ENCODE measurements around the gene RNF212. TPM values are rescaled to one million over a fixed set of nuclear protein-coding genes. Genes with fewer than 3 reads are reported as not detected.

RNF212 gene
- total RNA-seq, 1 donor from 2014 or later: 3.4 TPM

- no peak for DNase-seq
These were observed 77.3 kb downstream of the RNF212 start for GRCh38 chr4:1036095-1036494.

DNA sequence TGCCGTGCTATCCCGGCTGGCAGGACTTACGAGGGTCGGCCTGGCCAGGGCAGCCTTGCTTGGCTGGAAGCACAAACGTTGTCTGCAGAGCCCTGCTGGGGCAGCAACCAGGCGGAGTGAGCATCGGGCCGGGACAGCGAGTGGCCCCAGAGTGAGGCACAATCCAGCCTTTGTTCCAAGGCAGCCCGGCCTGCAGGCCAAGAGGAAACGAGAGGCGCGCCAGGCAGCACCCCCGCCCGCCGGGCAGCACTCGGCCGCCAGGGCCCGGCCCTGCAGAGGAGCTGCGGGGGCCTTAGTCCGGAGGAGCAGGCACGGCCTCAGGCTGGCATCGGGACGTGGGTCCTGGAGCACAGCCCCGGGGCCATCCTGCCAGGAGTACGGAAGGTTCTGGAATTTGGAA, 77.9 kb downstream of the RNF212 start:
- no peak for DNase-seq

DNA sequence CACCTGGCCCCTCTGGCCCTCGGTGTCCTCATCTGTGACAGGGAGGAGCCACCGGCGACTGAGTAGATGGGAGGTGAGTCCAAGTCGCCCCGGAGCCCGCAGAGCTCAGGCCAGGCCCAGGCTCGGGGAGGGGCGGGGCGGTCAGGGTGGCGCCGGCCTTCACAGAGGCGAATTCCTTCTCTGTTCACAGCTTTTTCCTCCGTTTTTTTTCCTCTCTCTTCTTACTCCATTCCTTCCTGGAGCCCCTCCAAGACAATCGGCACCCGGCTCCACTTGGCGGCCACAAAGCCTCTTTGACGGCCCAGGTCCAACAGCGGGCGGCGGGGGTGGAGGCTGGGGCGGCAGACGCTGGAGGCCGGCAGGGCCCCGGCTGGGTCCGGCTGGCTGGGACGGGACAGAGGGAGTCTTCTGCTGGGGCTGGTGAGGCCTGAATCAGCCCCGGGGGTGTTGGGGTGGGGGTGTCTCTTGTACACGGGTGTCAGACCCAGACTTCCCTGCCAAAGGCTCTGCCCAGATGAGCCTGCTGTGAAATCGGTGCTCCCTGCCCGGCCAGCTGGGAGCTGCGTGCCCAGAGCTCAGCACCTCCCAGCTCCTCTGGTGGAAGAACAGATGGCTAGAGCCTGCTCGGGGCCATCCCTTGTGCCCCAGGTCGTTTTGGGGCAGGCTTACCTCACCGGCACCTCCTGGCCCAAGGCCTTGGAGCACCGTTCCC, 79.4 kb downstream of the RNF212 start:
- no peak for DNase-seq

- DNase-seq: no peak
These were observed 80.5 kb downstream of the RNF212 start for GRCh38 chr4:1032861-1033260.

DNA sequence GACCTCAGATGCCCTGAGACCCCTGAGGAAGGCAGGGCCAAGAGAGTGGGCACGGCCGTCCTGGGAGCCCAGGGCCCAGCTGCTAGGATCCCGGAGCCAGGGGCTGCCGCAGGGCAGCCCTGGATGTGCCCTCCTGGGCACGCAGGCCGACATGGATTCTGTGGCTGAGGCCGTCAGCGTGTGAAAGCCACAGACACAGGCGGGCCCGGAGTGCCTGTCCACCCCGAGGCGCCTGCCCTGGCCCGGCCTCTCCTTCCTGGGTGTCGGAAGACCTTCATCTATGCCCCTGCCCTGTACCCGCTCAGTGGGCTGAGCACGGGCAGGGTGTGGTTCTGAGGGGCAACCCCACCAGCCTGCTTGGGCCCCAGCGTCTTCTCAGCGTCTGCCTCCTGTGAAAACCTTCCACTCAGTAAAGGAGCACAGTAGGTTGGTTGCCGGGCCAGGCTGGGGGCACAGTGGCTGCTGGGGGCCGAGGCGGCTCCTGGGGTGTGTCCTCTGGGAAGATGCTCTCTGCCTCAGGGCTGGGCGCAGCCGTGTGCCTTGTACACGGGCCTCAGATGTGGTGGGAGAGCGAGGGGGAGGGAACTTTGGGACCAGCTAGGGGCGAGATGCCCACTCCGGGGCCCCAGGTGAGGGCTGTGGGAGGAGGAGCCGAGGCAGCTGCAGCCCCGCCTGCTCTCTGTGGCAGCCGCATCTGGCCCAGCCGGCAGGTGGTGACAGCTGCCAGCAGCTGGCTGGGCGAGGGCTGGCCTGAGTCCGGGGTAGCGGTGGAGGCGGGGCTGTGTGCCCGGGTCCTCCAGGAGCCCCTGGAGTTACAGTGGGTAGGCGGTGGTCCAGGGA, 81.2 kb downstream of the RNF212 start:
- DNase-seq: no peak

DNA sequence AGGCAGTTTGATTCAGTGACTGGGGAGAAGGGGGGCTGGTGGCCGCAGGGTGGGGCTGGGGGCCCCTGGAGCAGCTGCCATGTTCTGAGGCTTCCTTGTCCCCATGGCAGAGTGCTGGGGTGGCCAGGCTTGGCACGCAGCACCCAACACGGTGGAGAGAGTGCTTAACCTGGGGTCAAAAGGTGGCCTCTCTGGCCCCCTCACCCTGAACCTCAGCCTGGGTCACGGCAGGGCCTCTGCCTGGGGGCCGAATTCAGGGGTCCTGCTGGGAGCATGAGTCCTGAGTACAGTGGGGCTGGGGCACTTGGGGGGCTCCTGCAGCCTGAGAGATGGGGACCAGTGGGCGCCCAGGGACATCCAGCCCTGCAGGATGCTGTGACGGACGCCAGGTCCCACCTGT, 82.0 kb downstream of the RNF212 start:
- no peak for DNase-seq

DNA sequence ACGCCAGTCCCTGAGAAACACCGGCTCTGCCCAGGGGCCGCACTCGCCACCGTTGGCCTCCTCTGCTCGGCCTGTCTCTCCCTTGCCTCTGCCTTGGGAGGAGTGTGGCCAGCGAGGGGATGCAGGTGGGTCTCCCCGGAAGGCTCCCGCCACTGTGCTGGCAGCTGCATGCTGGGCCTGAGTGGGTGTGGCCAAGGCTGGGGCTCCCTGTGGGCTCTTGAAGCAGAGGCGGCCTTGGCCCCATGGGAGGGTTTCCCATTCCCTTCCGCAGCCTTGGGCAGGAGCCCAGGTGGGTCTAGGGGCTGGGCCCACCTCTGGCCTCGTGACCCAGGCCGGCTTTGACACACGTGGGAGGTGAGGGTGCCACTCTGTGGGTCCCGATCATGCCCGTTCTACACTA, 82.8 kb downstream of the RNF212 start:
- DNase-seq: no peak

DNA sequence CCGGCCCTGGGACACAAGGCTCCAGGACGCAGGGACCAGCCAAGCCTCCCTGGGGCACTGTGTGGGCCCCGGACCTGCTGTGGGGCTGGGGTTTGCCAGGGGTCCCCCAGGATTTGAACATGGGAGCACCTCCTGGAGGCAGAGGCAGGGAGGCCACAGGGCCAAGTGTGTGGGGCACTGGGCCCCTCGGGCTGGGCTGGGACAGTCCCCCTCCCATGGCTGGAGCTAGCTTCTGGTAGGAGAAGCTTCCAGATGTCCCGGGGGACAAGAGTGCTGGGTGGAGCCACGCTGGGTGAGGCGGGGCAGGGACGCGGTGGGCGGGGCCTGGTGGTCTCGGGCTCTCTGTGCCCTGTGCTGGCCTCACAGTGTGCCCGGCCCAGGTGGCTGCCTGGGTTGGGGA, 83.3 kb downstream of the RNF212 start:
- no peak for DNase-seq

GRCh38 chr4:1029529-1029928, 83.8 kb downstream of the RNF212 start:
- no peak for DNase-seq

GRCh38 chr4:1028574-1029220, 84.7 kb downstream of the RNF212 start:
- DNase-seq: no peak

DNA sequence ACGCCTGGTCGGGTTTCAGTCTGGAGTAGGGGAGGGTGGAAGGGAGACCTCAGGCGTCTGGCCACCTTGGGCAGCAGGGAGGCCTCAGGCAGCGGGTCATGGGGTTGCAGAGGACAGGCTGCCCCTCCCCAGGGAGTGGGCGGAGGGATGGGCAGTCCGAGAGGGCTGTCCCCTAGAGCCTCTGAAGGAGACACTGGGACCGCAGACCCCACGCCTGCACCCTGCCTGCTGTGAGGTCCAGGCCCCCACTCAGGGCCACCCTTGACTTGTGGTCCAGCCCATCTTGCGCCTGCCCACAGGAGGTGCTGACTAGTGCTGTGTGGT, 85.5 kb downstream of the RNF212 start:
- no peak for DNase-seq

DNA sequence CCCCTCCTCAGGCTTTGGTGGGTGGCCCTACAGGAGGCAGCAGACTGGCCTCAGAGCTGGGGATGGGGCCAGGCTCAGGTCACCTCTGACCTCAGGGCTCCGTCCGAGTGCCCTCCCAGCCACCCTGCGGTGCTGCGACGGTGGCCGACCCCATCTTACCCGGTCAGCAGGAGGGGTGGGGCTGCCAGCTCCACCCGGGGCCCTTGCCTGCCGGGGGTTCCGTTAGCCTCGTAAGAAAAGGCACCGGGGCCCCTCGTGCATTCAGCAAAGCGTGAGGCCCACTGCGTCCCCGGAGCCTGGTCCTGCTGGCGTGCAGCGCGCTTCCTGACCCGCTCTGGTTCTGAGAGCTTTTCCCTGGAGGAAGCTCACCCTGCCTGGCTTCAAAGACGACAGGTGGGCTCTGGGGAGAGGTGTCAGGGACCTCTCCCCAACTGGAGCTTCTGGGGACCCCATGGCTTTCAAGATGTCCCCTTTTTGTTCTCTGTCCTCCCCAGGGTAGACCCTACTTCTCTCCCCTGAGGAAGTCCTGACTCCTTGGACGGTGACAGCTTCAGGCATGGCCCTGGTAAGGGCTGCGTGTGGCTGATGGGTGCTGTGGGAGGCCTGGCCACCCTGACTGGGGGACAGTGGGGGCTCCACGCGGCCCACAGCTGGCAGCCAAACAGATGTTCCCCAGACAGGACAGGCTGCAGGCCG, 86.0 kb downstream of the RNF212 start:
- no peak for DNase-seq

DNA sequence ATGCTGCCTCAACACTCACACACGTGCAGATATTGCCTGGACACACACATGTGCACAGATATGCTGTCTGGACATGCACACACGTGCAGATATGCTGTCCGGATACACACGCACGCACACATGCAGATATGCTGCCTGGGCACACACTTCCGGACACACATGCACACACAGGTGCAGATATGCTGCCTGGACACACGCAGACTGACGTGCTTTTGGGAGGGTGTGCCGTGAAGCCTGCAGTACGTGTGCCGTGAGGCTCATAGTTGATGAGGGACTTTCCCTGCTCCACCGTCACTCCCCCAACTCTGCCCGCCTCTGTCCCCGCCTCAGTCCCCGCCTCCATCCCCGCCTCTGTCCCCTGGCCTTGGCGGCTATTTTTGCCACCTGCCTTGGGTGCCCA, 87.2 kb downstream of the RNF212 start:
- peak; percentile 25 for DNase-seq

DNA sequence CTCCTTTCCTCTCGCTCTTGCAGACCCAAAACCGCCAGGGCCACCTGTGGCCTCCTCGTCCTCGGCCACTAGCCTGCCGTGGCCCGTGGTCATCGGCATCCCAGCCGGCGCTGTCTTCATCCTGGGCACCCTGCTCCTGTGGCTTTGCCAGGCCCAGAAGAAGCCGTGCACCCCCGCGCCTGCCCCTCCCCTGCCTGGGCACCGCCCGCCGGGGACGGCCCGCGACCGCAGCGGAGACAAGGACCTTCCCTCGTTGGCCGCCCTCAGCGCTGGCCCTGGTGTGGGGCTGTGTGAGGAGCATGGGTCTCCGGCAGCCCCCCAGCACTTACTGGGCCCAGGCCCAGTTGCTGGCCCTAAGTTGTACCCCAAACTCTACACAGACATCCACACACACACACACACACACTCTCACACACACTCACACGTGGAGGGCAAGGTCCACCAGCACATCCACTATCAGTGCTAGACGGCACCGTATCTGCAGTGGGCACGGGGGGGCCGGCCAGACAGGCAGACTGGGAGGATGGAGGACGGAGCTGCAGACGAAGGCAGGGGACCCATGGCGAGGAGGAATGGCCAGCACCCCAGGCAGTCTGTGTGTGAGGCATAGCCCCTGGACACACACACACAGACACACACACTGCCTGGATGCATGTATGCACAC, 88.3 kb downstream of the RNF212 start:
- DNase-seq: no peak

DNA sequence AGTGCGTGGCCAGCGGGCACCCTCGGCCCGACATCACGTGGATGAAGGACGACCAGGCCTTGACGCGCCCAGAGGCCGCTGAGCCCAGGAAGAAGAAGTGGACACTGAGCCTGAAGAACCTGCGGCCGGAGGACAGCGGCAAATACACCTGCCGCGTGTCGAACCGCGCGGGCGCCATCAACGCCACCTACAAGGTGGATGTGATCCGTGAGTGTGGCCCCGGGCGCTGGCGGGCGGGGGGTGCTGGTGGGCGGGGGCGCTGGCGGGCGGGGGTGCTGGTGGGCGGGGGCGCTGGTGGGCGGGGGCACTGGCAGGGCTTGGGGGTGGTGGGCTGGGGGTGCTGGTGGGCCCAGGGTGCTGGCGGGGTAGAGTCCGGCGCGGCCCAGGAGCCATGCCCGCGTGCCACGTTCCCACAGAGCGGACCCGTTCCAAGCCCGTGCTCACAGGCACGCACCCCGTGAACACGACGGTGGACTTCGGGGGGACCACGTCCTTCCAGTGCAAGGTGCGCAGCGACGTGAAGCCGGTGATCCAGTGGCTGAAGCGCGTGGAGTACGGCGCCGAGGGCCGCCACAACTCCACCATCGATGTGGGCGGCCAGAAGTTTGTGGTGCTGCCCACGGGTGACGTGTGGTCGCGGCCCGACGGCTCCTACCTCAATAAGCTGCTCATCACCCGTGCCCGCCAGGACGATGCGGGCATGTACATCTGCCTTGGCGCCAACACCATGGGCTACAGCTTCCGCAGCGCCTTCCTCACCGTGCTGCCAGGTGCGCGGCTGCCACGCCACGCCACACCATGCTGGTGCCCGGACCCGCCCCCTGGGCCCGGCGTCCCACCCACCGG, 89.2 kb downstream of the RNF212 start:
- no peak for DNase-seq

DNA sequence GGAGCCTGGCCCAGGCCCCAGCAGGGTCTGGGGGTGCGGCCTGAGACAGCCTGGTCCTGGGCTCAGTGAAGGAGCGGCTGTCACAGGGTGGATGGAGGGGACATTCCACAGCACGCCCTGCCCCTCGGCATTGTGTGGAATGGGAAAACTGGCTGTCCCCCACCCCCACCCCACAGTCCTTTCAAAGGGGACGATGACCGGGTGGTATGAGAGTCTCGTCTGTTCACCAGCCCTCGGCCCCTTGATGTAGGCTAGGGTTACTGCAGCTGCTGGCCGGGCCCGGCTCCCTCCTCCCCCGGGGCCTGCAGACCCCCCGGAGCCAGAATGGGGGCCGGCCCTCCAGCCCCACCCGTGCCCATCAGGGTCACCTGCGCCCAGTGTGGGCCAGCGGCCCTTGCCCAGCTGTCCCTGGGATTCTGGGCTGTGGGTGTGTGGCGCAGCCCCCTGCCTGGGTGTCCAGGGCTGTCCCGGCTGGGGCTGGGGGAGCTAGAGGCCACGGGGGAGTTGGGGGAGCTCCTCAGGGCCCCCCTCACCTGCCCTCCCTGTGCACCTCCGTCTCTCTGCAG, 90.2 kb downstream of the RNF212 start:
- DNase-seq: no peak

DNA sequence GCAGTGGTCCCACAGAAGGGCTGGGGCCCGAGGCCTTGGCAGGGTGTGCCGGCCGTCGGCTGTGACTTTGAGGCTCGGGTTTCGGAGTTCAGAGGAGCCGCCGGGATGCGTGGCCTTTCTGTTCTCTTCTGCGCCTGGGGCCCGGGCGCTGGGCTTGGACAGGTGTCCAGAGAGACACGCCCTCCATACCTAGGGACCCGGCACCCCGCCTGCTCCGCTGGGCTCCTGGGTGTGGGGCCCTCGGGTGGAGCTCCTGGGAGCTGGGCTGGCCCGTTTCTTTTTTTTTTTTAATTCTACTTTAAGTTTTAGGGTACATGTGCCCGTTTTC, 90.7 kb downstream of the RNF212 start:
- no peak for DNase-seq

GRCh38 chr4:1022051-1022738, 91.2 kb downstream of the RNF212 start:
- no peak for DNase-seq
